Measurements from ENCODE around the gene SDCBP2.

Gene SDCBP2

DNA sequence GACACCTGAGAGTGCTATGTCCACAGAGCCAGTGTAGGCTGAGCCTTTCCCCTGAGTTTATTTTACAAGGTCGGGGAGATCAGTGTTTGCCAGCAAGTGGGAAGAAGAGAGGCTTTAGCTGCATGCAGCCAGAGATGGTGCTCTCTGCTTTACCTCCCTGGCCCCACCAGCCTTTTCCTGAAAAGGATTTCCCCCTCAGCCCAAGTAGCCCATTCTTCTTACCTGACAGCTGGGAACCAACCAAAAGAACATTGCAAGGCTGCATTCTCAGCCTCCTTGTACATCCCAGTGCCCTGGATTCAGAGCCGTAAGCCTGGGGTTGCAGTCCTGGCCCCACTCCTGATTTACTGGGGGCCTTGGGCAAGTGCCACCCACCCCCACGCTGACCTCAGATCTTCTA, 46.0 kb downstream of the SDCBP2 start:
- TF ChIP-seq, protein P1, sequence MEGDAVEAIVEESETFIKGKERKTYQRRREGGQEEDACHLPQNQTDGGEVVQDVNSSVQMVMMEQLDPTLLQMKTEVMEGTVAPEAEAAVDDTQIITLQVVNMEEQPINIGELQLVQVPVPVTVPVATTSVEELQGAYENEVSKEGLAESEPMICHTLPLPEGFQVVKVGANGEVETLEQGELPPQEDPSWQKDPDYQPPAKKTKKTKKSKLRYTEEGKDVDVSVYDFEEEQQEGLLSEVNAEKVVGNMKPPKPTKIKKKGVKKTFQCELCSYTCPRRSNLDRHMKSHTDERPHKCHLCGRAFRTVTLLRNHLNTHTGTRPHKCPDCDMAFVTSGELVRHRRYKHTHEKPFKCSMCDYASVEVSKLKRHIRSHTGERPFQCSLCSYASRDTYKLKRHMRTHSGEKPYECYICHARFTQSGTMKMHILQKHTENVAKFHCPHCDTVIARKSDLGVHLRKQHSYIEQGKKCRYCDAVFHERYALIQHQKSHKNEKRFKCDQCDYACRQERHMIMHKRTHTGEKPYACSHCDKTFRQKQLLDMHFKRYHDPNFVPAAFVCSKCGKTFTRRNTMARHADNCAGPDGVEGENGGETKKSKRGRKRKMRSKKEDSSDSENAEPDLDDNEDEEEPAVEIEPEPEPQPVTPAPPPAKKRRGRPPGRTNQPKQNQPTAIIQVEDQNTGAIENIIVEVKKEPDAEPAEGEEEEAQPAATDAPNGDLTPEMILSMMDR (IDR thresholded peaks at IDR 0.05) = no peak
- TF ChIP-seq ZFX (IDR thresholded peaks at IDR 0.05; ENCODE audit: borderline replicate concordance) = no peak
- H3K27ac ChIP-seq = no peak overlapping the region

DNA sequence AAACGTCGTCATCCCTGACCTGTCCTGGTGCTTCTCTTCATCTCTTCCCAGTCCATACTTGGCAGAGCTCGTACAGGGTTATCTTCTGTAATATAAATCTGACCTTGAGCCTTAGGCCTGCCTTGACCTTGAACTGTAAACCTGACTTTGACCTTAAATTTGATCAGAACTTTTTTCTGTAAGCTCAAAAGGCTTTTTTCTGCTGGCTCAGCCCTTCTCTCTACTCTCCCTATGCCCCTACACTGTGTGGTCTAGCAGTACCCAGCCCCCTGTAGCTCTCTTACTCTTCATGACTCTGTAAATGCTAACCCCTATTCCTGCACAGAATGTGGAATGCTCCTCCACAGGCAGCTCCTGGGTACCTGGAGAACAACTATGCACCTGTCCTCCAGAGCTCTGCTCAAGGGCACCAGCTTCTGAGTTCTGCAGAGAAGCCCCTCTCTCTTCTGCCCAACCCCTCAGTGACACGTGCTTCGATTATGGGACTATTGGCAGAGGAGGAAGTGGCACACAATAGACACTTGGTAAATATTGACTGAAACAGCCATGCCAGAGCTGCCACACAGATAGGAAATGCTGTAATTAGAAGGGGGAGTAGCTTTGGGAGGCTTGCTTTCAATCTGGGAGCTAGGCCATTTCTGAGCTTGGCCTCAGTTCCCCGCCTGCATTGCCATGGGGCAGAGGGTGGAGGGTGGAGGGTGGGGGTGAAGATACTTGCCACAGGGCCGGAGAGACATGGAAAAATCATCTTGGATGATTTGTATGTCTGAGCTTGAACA, 47.5 kb downstream of the SDCBP2 start:
- no peak overlapping the region for H3K27ac ChIP-seq
- TF ChIP-seq, protein P1 (IDR thresholded peaks at IDR 0.05) = no peak
- TF ChIP-seq ZFX (IDR thresholded peaks at IDR 0.05; ENCODE audit: borderline replicate concordance) = no peak

DNA sequence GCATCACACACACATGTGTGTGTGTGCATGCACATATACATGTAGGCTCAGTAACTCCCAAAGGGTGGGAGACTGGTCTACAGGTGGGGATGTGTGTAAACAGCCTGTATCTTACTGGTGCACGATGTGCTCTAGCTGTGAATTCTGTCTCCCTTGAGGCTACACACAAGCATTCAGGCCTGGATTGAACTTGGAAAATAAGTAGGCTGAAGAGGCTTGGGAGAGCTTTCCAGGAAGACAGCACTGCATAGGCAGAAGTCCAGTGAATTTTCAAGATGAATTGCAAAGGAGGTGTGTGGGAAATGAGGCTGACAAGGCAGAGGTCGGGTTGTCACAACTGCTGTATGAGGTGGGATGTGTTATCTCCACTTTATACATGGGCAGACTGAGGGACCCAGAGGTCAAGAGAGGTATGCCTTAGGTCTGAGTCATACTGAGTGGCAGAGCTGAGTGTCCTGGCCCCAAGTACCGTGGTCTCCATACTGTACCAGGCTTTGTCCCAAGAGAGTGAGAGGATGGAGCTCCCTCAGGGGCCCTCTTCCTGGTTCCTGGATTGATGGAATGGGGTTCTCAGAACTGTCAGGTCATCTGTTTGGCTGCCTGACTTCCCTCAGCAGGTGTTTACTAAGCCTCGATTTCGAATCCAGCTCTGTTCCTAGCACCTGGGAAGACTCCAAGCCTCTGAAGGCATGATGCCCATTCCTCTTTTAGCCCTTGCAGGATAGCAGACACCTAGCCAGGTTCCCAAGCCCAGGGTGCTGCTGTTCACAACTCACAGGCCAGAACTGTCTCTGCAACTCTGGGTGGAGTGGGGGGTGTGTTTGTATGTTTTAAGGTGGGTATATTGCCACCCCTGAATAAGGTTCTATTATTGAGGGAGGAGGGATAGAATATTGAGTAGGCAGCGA, 48.5 kb downstream of the SDCBP2 start:
- H3K27ac ChIP-seq = no peak overlapping the region
- TF ChIP-seq ZFX (IDR thresholded peaks at IDR 0.05; ENCODE audit: borderline replicate concordance) = no peak
- TF ChIP-seq, protein P1 (IDR thresholded peaks at IDR 0.05) = no peak

DNA sequence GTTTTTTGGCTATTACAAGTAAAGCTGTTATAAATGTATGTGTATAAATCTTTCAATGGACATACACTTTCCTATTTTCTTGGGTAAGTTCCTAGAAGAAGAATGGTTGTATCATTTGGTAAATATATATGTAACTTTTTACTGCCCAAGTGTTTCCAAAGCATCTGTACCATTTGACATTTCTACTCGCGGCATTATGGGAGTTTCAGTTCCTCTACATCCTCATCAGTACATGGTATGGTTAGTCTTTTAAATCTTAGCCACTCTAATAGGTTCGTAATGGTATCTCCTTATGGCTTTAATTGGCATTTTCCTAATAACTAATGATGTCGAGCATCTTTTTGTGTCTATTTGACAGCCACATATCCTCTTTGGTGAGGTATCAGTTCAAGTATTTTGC, 49.9 kb downstream of the SDCBP2 start:
- no peak for TF ChIP-seq ZFX (IDR thresholded peaks at IDR 0.05; ENCODE audit: borderline replicate concordance)
- TF ChIP-seq, protein P1 (IDR thresholded peaks at IDR 0.05) = no peak
- H3K27ac ChIP-seq = no peak overlapping the region

DNA sequence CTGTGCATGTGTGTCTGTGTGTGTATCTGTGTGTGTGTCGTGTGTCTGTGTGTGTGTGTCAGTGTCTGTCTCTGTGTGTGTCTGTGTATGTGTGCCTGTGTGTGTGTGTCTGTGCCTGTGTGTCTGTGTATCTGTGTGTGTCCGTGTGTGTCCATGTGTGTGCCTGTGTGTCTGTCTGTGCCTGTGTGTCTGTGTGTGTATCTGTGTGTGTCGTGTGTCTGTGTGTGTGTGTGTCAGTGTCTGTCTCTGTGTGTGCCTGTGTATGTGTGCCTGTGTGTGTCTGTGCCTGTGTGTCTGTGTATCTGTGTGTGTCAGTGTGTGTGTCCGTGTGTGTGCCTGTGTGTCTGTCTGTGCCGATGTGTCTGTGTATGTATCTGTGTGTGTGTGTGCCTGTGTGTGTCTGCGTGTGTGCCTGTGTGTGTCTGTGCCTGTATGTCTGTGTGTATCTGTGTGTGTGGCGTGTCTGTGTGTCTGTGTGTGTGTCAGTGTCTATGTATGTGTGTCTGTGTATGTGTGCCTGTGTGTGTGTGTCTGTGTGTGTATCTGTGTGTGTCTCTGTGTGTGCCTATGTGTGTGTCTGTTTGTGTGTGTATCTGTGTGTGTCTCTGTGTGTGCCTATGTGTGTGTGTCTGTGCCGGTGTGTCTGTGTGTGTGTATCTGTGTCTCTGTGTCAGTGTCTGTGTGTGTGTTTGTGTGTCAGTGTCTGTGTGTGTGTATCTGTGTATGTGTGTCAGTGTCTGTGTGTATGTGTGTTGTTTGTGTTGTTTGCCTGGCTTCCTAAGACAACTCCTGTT, 51.2 kb downstream of the SDCBP2 start:
- TF ChIP-seq, protein P1 (IDR thresholded peaks at IDR 0.05) = no peak
- no peak for TF ChIP-seq ZFX (IDR thresholded peaks at IDR 0.05; ENCODE audit: borderline replicate concordance)
- H3K27ac ChIP-seq = no peak overlapping the region

DNA sequence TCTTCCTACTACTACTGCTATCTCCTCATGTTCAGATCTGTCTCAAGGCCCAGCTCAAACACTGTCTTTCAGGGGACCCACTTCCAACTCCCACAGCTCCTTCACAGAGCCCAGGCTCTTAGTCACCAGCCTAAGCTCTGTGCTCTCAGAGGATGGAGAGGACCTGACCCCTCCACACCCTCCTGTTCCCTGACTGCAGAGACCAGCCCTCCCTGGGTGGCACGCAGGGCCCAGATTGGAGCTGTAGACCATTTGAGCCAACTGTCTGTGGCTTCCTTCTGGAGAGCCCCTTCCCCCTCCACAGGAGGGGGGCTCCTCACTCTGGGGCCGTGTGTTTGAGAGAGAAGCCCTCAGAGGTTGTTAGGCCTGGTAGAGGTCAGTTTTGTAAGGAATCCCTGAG, 53.0 kb downstream of the SDCBP2 start:
- no peak for TF ChIP-seq ZFX (IDR thresholded peaks at IDR 0.05; ENCODE audit: borderline replicate concordance)
- TF ChIP-seq, protein P1 (IDR thresholded peaks at IDR 0.05) = no peak

More for the DNA sequence above, 53.0 kb downstream of the SDCBP2 start:
- no peak overlapping the region for H3K27ac ChIP-seq

All from 22Rv1 (cell line).